ENCODE measurements around the gene KIAA1671.

KIAA1671 gene

DNA sequence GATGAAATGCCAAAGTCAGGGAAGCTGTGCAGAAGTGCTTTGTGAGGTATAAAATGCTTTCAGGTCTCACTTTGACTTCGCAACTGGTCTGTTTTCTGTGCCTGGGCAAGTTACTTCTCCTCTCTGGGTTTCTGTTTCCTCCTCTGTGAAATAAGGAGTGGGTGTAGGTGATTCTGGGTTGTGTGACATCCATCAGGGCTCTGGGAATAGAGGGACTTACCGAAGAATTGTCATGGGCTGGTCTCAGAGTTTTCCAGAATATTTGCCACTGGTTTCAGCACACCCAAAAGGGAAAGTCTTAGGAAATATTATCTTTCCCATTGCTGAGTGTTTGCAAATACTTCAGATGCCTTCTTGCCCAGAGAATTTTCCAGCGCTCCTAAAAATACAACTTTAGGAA lies 118.4 kb downstream of the KIAA1671 start:
- Histone ChIP-seq H3K9me3 (no peaks in the 10 kb centered on the region), H3K4me1 (no peaks in the 10 kb centered on the region), H3K36me3 (replicated peaks) (no peaks in the 10 kb centered on the region), H3K4me3 (no peak overlapping the region), H3K27me3 (ENCODE audit: low read depth) (no peaks in the 10 kb centered on the region)
- in situ Hi-C loops (cut with MboI; ENCODE audit: low sequenced_read_pairs), result no loop called here
- DNase-seq (ENCODE audit: low spot score in 2 of 2), result no peak

DNA sequence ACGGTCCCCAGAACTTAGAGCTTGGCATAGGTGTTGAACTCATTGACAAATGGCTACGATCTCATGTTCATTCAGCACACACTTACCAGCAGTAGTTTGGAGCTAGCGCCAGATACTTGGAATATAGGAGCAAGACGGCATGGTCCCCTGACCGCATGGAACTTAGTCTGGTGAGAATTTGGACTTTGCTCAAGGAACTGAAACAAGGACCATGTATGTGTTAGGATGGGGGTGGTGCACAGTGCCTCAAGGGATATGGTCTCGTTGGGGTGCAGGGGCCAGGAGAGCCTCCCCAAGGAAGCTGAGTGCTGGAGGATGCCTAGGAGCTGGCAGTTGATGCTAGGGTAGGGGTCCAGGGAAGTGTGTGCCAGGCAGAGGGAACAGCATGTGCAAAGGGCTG lies 119.2 kb downstream of the KIAA1671 start:
- Histone ChIP-seq H3K27me3 (ENCODE audit: low read depth) (no peaks in the 10 kb centered on the region), H3K36me3 (replicated peaks) (no peaks in the 10 kb centered on the region), H3K4me1 (no peaks in the 10 kb centered on the region), H3K9me3 (no peaks in the 10 kb centered on the region), H3K4me3 (no peak overlapping the region)
- no peak for DNase-seq (ENCODE audit: low spot score in 2 of 2)
- in situ Hi-C loops (cut with MboI; ENCODE audit: low sequenced_read_pairs), result no loop called here

DNA sequence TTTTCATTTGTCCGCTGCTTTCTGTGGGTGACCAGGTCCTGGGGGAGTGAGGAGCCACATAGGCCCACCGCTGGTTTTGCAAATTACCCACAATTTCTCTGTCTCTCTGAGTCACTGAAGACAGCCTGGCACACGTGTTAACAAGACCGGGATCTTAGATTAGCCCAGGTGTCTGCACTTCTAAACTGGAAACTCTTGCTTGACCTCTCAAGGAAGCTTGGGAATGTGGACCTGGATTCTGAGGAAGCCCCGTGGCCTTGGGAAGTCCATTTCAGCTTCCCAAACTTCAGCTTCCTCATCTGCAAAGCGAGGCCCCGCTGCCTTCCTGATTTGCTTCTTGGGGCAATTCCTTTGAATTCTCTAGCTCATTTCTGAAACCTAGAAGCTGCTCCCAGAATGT lies 119.9 kb downstream of the KIAA1671 start:
- Histone ChIP-seq H3K36me3 (replicated peaks) (no peaks in the 10 kb centered on the region), H3K27me3 (ENCODE audit: low read depth) (no peaks in the 10 kb centered on the region), H3K9me3 (no peaks in the 10 kb centered on the region), H3K4me1 (no peaks in the 10 kb centered on the region), H3K4me3 (no peak overlapping the region)
- in situ Hi-C loops (cut with MboI; ENCODE audit: low sequenced_read_pairs), result no loop called here
- DNase-seq (ENCODE audit: low spot score in 2 of 2), result no peak

DNA sequence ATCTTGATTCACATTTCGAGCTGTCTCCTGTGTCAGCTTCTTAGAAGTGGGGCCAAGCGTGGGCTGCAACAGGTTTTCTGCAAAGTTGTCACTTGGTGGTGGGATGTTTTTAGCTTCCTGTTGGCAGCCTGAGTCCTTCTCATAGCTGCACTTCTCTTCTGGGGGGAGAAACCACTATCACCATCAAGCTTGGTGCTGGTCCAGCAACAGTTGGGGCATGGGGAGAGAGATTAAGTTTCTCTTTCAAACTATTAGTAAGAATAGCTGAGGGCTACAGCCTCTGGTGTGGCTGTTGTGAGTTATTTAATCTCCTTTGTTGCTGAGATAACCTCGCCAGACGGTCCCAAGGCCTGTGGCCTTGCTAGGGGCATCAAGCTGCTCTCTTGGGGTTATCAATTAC lies 123.8 kb downstream of the KIAA1671 start:
- no peaks in the 10 kb centered on the region for H3K4me1 ChIP-seq
- no peaks in the 10 kb centered on the region for H3K27me3 ChIP-seq (ENCODE audit: low read depth)
- no peaks in the 10 kb centered on the region for H3K36me3 ChIP-seq (replicated peaks)
- DNase-seq (ENCODE audit: low spot score in 2 of 2), result no peak
- no peaks in the 10 kb centered on the region for H3K9me3 ChIP-seq
- in situ Hi-C loops (cut with MboI; ENCODE audit: low sequenced_read_pairs), result no loop called here
- H3K4me3 ChIP-seq, result no peak overlapping the region

DNA sequence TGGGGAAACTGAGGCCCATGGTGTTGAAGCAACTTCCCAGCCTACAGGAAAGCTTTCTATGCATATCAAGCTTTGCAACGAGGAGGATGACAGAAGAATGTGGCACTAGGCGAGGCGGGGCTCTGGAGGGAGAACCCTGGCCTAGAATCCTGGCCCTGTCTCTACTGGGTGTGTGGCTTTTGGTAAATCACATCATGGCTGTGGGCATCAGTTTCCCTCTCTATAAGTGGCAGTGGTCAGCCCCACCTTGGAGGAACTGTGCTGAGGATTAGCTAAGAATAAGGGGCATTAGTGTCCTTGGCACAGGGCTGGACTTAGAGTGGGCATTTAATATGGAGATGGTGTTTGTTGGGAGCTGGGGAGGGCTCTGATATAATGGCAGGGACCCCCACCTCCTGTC lies 124.5 kb downstream of the KIAA1671 start:
- H3K4me1 ChIP-seq, result no peaks in the 10 kb centered on the region
- no peak overlapping the region for H3K4me3 ChIP-seq
- H3K9me3 ChIP-seq, result no peaks in the 10 kb centered on the region
- no peak for DNase-seq (ENCODE audit: low spot score in 2 of 2)
- no peaks in the 10 kb centered on the region for H3K36me3 ChIP-seq (replicated peaks)
- no peaks in the 10 kb centered on the region for H3K27me3 ChIP-seq (ENCODE audit: low read depth)
- in situ Hi-C loops (cut with MboI; ENCODE audit: low sequenced_read_pairs), result no loop called here

DNA sequence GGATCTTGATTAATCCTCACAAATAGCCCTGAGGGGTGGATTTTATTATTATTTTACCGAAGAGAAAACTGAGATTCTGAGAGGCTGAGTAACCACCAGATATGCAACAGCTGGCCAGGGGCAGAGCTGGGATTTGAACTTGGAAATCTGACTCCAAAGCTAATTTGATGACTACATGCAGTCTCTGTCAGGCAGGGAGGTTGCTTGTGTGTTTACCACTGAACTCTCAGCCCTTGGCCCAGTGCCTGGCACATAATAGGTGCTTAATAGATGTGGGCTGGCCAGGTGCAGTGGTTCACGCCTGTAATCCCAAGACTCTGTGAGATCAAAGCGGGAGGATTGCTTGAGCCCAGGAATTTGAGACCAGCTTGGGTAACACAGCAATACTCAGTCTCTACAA lies 125.4 kb downstream of the KIAA1671 start:
- H3K4me1 ChIP-seq, result no peaks in the 10 kb centered on the region
- in situ Hi-C loops (cut with MboI; ENCODE audit: low sequenced_read_pairs), result no loop called here

DNA sequence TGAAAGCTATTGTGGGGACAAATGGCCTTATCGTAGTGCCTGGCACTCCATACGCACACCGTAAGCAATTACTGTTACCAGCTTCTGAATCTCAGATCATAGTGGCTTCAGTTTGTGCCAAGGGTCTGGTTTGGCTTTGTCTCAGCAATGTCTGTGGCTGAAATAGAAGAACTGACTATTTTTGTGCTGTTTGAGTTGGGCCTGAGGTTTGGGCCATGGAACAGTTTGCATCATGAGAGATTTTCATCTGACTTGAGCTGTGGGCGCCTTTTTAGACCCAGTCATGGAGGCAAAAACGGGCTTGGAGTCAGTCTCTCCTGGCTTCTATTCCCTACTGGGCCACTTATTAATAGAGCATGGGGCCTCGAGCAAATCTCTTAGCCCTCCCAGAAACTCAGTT lies 126.1 kb downstream of the KIAA1671 start:
- DNase-seq (ENCODE audit: low spot score in 2 of 2), result no peak
- Histone ChIP-seq H3K4me1 (no peaks in the 10 kb centered on the region), H3K4me3 (no peak overlapping the region), H3K27me3 (ENCODE audit: low read depth) (no peaks in the 10 kb centered on the region), H3K36me3 (replicated peaks) (no peaks in the 10 kb centered on the region), H3K9me3 (no peaks in the 10 kb centered on the region)
- in situ Hi-C loops (cut with MboI; ENCODE audit: low sequenced_read_pairs), result no loop called here

More for the DNA sequence above, 125.4 kb downstream of the KIAA1671 start:
- H3K4me3 ChIP-seq, result no peak overlapping the region
- no peak for DNase-seq (ENCODE audit: low spot score in 2 of 2)
- no peaks in the 10 kb centered on the region for H3K9me3 ChIP-seq
- H3K27me3 ChIP-seq (ENCODE audit: low read depth), result no peaks in the 10 kb centered on the region
- no peaks in the 10 kb centered on the region for H3K36me3 ChIP-seq (replicated peaks)

DNA sequence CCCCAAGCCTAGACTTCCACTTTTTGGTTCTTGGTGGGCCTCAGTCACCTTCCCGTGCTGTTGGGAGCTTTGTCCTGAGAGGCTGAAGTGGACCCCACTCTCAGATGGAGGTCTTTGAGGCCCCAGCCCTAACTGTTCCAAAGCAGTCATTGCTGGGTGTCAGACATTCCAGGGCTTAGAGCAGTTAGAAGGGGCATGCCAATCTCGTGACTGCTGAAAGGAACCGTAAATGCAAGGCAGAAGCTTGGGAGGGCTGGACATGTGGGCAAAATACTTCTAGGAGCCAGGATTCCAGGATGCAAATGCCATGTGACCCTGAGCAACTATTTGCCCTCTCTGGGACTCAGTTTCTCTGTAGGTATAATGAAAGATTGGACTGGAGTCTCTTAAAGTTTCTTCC lies 128.3 kb downstream of the KIAA1671 start:
- DNase-seq (ENCODE audit: low spot score in 2 of 2), result no peak
- in situ Hi-C loops (cut with MboI; ENCODE audit: low sequenced_read_pairs), result no loop called here

DNA sequence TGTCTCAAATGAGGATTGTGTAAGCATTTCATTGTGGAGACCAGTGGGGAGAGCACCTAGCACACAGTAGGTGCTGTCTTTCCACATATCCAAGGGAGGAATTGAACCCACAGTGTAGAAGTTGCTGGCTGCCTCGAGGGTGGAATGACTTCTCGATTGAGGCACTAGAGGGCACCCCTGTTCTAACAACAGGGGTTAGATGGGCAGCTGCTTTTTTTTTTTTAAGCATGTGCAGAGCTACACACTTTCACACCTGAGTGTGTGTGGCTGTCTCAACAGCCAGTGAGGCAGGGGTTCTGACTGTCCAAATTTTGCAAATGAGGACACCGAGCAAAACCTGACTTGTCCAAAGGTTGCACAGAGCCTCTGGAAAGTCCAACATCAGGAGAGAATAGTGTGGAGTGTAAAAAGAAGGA lies 128.9 kb downstream of the KIAA1671 start:
- no peaks in the 10 kb centered on the region for H3K36me3 ChIP-seq (replicated peaks)
- in situ Hi-C loops (cut with MboI; ENCODE audit: low sequenced_read_pairs), result no loop called here
- no peaks in the 10 kb centered on the region for H3K27me3 ChIP-seq (ENCODE audit: low read depth)
- H3K4me3 ChIP-seq, result no peak overlapping the region
- H3K4me1 ChIP-seq, result no peaks in the 10 kb centered on the region
- no peaks in the 10 kb centered on the region for H3K9me3 ChIP-seq
- peak; percentile 22 to 68 for DNase-seq (ENCODE audit: low spot score in 2 of 2)

More for the DNA sequence above, 128.3 kb downstream of the KIAA1671 start:
- H3K4me3 ChIP-seq, result no peak overlapping the region
- H3K9me3 ChIP-seq, result no peaks in the 10 kb centered on the region
- H3K27me3 ChIP-seq (ENCODE audit: low read depth), result no peaks in the 10 kb centered on the region
- no peaks in the 10 kb centered on the region for H3K36me3 ChIP-seq (replicated peaks)
- no peaks in the 10 kb centered on the region for H3K4me1 ChIP-seq

DNA sequence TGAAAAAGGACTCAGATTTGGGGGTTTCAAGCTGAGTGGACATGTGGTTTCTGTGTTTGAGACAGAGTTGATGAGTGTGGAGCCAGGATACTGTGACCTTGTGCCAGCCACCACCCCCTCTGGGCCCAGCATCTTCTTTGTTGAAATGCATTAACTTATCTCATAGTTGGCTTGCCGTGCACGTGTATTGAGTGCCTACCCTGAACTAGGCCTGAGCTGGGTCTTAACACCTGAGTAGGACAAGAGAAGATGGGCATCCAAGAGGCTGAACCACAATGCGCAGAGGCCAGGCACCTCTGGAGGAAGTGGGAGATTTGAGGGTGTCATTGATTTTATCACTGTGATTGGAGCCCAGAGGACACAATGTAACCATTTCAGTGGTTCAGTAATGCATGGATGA lies 129.6 kb downstream of the KIAA1671 start:
- H3K27me3 ChIP-seq (ENCODE audit: low read depth), result no peaks in the 10 kb centered on the region
- no peak for DNase-seq (ENCODE audit: low spot score in 2 of 2)
- in situ Hi-C loops (cut with MboI; ENCODE audit: low sequenced_read_pairs), result no loop called here
- H3K36me3 ChIP-seq (replicated peaks), result no peaks in the 10 kb centered on the region
- H3K4me3 ChIP-seq, result no peak overlapping the region
- no peaks in the 10 kb centered on the region for H3K9me3 ChIP-seq
- H3K4me1 ChIP-seq, result no peaks in the 10 kb centered on the region

DNA sequence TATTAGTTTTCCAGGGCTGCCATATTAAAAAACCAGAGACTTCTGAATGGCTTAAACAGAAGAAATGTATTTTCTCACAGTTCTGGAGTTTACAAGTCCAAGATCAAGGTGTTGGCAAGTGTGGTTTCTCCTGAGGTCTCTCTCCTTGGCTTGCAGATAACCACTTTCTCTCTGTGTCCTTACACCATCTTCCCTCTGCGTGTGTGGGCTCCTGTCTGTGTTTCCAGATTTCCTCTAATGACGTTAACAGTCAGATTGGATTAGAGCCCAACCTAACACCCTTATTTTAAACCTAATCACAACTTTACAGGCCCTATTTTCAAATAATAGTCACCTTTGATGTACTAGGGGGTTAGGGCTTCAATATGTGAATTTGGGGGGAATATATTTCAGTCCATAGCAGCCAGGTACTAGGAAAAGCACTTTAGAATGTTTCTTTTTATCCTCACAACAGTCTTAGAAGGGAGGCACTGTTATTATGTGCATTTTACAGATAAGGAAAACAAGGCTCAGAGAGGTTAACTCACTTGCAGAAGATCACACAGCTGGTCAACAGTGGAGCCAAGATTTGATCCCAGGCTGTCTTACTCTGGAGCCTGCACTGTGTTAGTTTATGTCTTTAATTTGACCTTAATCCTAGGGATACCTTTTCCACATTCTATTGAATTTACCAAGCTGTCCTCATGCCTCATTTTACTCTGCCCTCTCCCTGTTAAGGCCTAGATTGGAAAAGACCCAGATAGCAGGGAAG lies 130.7 kb downstream of the KIAA1671 start:
- H3K9me3 ChIP-seq, result no peaks in the 10 kb centered on the region
- H3K4me3 ChIP-seq, result no peak overlapping the region
- in situ Hi-C loops (cut with MboI; ENCODE audit: low sequenced_read_pairs), result no loop called here
- H3K27me3 ChIP-seq (ENCODE audit: low read depth), result no peaks in the 10 kb centered on the region
- H3K36me3 ChIP-seq (replicated peaks), result no peaks in the 10 kb centered on the region
- DNase-seq (ENCODE audit: low spot score in 2 of 2), result no peak
- H3K4me1 ChIP-seq, result no peaks in the 10 kb centered on the region

DNA sequence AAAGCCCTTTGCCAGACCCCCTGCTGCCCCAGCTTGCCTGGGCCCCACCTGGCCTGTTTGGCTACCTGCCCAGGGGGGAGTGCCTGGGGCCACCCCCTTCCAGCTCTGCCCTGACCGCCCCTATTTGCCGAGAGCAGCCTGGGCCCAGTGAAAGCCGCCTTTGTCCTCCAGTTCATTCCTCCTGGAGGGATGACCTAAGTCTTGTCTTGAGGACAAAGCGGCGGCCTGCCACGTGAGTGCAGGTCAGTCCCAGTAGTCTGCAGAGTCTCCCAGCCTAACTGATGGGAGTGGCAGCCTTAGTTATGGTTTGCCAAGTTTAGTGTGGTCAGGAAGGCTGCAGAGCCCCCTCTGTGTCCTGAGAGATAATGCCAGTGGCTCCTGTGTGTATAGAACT lies 131.3 kb downstream of the KIAA1671 start:
- in situ Hi-C loops (cut with MboI; ENCODE audit: low sequenced_read_pairs), result no loop called here
- Histone ChIP-seq H3K36me3 (replicated peaks) (no peaks in the 10 kb centered on the region), H3K4me3 (no peak overlapping the region), H3K27me3 (ENCODE audit: low read depth) (no peaks in the 10 kb centered on the region), H3K4me1 (no peaks in the 10 kb centered on the region), H3K9me3 (no peaks in the 10 kb centered on the region)
- DNase-seq (ENCODE audit: low spot score in 2 of 2), result no peak

DNA sequence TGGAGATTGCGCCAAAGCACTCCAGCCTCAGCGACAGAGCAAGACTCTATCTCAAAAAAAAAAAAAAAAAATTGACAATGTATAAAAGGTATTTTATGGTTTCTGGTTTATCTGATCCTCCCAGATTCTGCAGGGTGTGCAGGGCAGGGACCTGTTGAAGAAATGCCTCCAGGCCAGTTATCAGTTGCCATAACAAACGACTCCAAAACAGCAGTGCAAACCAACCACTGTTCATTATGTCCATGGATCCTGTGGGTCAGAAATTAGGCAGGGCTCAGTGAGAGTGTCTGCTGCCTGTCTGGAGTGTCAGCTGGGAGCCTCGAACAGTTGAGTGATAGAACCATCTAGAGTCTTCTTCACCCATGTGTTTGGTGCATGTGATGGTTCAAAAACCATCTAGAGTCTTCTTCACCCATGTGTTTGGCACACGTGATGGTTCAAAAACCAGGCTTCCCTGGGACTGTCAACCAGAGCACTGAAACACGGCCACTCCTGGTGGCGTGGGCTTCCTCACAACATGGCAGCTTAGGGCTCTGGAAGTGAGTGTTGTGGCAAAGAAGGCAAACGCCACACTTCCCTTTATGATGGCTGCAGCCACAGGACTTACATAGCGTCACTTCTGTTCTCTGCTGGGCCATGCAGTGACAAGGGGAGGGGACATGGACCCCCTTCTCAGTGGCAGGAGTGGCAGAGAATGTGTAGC lies 132.0 kb downstream of the KIAA1671 start:
- H3K27me3 ChIP-seq (ENCODE audit: low read depth), result no peaks in the 10 kb centered on the region
- H3K36me3 ChIP-seq (replicated peaks), result no peaks in the 10 kb centered on the region
- no peaks in the 10 kb centered on the region for H3K9me3 ChIP-seq
- in situ Hi-C loops (cut with MboI; ENCODE audit: low sequenced_read_pairs), result no loop called here
- no peak overlapping the region for H3K4me3 ChIP-seq
- no peaks in the 10 kb centered on the region for H3K4me1 ChIP-seq
- no peak for DNase-seq (ENCODE audit: low spot score in 2 of 2)

DNA sequence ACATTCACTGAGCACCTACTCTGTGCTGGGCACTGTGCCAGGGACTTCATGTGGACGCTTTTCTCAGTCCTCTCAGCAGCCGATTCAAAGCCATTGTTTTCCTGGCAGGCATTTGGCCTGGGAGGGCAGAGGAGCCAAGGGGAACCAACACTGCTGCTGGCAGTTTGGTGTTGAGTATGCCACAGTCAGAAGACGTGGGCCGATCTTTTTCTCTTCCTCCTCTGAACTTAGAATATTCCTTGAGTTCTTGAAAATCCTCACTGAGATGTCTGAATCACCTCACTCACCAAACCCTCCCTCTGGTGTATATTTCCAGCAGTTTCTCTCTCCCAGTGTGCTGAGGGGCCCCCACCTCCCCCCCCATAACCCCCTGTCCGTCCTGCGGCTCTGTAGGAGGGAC lies 132.6 kb downstream of the KIAA1671 start:
- no peak for DNase-seq (ENCODE audit: low spot score in 2 of 2)
- in situ Hi-C loops (cut with MboI; ENCODE audit: low sequenced_read_pairs), result no loop called here
- H3K4me1 ChIP-seq, result no peaks in the 10 kb centered on the region
- no peaks in the 10 kb centered on the region for H3K36me3 ChIP-seq (replicated peaks)
- H3K27me3 ChIP-seq (ENCODE audit: low read depth), result no peaks in the 10 kb centered on the region
- H3K9me3 ChIP-seq, result no peaks in the 10 kb centered on the region
- no peak overlapping the region for H3K4me3 ChIP-seq

All from HAP-1 (cell line).